Skeletal muscle cell (primary cell): ENCODE measurements around the gene WDR55.
"Not testable (repeated sequence)": the region's sequence is repeated elsewhere in the genome, so short reads cannot be mapped to it uniquely, and the experiment has no call there.

Source experiments
- DNase-seq: peaks from one replicate; pipeline ENCODE4 v3.0.0-alpha.2; 2010; ENCODE audit warnings: low read depth
- H3K4me3 ChIP-seq: 2 replicates; pipeline ENCODE4 v1.5.1; 2011; ENCODE audit warnings: low read depth, mild to moderate bottlenecking, control low read depth, low read length, moderate library complexity

WDR55 gene

GRCh38 chr5:140700177-140701144 is 35.8 kb downstream of the WDR55 start, which contains the start of gene ZMAT2:
ZMAT2 (plus strand) TSS chr5:140700447; CDS start chr5:140700461, 14 bp downstream.
- peak; percentile 97 for DNase-seq
- H3K4me3 ChIP-seq, result peak within 1 kb of the TSS; percentile 92

- no peak for DNase-seq
- H3K4me3 ChIP-seq, result no peak overlapping the region
Measured at GRCh38 chr5:140707812-140708211, 43.1 kb downstream of the WDR55 start.

GRCh38 chr5:140708787-140709186 is 44.1 kb downstream of the WDR55 start:
- H3K4me3 ChIP-seq, DNase-seq: not testable (repeated sequence)

GRCh38 chr5:140710899-140711552 is 46.3 kb downstream of the WDR55 start:
- peak; percentile 93 for DNase-seq
- peak overlapping the region; percentile 65 for H3K4me3 ChIP-seq

- H3K4me3 ChIP-seq, result no peak overlapping the region
- no peak for DNase-seq
Measured at GRCh38 chr5:140711794-140712193, 47.1 kb downstream of the WDR55 start.

DNA sequence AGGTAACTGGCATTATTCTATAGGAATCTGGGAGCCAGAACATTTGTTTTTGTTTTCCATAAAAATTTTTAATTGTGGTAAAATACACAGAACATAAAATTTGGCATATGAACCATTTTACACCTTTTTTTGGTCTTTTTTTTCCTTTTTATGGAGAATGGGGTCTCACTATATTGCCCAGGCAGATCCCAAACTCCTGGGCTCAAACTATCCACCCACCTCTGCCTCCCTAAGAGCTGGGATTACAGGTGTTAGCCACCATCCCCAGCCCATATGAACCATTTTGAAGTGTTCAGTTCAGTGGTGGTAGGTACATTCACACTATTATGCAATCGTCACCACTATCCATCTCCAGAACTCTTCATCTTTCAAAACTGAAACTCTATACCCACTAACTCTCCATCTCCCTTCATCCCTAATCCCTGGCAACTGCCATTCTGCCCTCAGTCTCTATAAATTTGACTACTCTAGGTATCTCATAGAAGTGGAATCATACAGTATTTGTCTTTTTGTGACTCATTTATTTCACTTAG is 48.9 kb downstream of the WDR55 start:
- DNase-seq, result no peak
- H3K4me3 ChIP-seq, result no peak overlapping the region

- DNase-seq, H3K4me3 ChIP-seq: not testable (repeated sequence)
Measured at GRCh38 chr5:140716238-140716637, 51.5 kb downstream of the WDR55 start.

GRCh38 chr5:140718266-140718592 is 53.5 kb downstream of the WDR55 start:
- no peak overlapping the region for H3K4me3 ChIP-seq
- DNase-seq, result no peak

DNA sequence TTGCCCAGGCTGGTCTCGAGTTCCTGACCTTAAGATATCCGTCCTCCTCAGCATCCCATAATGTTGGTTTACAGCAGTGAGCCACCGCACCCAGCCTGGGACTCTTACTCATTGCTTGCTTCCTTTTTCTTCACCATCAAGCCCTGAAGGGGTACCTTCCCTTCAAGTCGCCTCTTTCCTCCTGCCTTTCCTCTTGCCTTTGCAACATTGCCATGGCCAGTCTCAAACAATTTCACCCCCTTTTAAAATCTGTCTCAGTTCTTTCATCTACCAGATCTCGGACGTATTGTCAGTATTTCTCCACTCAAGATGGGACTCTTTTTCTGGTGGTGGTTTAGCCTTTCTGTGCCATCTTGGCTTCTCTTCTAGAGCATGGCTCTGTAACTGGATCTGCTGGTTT is 56.0 kb downstream of the WDR55 start:
- H3K4me3 ChIP-seq, DNase-seq: not testable (repeated sequence)

GRCh38 chr5:140721395-140721794 is 56.7 kb downstream of the WDR55 start:
- H3K4me3 ChIP-seq, DNase-seq: not testable (repeated sequence)
